GM23338 (cell line): ENCODE results near the gene WDR75. TPM values are rescaled to one million over a fixed set of nuclear protein-coding genes. Genes with fewer than 3 reads are reported as not detected.

ENCODE experiments used
- ATAC-seq: fragments of 200-7000 bp; cut with Tn5 transposase; 3 replicates; pipeline ENCODE4 v1.9.1; 2020
- DNase-seq: peaks from one replicate; pipeline ENCODE4 v3.0.0-alpha.2; 2015; ENCODE audit warnings: low spot score
- H2AFZ ChIP-seq: fragments of 200-600 bp; sonication (generic); 2 replicates; pipeline ENCODE4 v1.8.0; 2016; ENCODE audit warnings: antibody characterized with exemption, mild to moderate bottlenecking, moderate library complexity
- H3F3A ChIP-seq: fragments of 200-600 bp; sonication (generic); replicated peaks from 2 replicates; pipeline ENCODE4 v1.8.0; 2017; ENCODE audit warnings: antibody characterized with exemption, mixed run types, low read depth
- H3K27ac ChIP-seq: fragments of 200-600 bp; sonication (generic); 2 replicates; pipeline ENCODE4 v1.6.1; 2016; ENCODE audit warnings: low read depth
- H3K27me3 ChIP-seq: fragments of 200-600 bp; sonication (generic); 2 replicates; pipeline ENCODE4 v1.8.0; 2016; ENCODE audit warnings: mild to moderate bottlenecking, mixed run types, moderate library complexity; ENCODE audit not compliant: insufficient read depth
- H3K36me3 ChIP-seq: fragments of 200-600 bp; sonication (generic); 2 replicates; pipeline ENCODE4 v1.8.0; 2016; ENCODE audit warnings: mild to moderate bottlenecking; ENCODE audit not compliant: insufficient read depth
- H3K4me1 ChIP-seq: fragments of 200-600 bp; sonication (generic); 2 replicates; pipeline ENCODE4 v1.8.0; 2016; ENCODE audit warnings: mild to moderate bottlenecking, moderate library complexity; ENCODE audit not compliant: insufficient read depth
- H3K4me2 ChIP-seq: fragments of 200-600 bp; sonication (generic); 2 replicates; pipeline ENCODE4 v1.7.1; 2017; ENCODE audit warnings: mixed run types
- H3K4me3 ChIP-seq: fragments of 200-600 bp; sonication (generic); 2 replicates; pipeline ENCODE4 v1.6.1; 2016; ENCODE audit warnings: mixed run types
- H3K79me2 ChIP-seq: fragments of 200-600 bp; sonication (generic); replicated peaks from 2 replicates; pipeline ENCODE4 v1.8.0; 2017; ENCODE audit warnings: mild to moderate bottlenecking; ENCODE audit not compliant: insufficient read depth
- H3K9me2 ChIP-seq: fragments of 200-600 bp; sonication (generic); 2 replicates; pipeline ENCODE4 v1.8.0; 2017; ENCODE audit not compliant: insufficient read depth
- H4K20me1 ChIP-seq: fragments of 200-600 bp; sonication (generic); replicated peaks from 2 replicates; pipeline ENCODE4 v1.8.0; 2017; ENCODE audit warnings: mild to moderate bottlenecking; ENCODE audit not compliant: insufficient read depth
- H3K27ac Mint-ChIP-seq: 2 replicates; pipeline ENCODE4 v1.8.0; 2020; ENCODE audit warnings: inconsistent platforms, mild to moderate bottlenecking, moderate library complexity, mixed read lengths
- H3K27me3 Mint-ChIP-seq: 3 replicates; pipeline ENCODE4 v1.8.0; 2022; ENCODE audit warnings: low read depth, mild to moderate bottlenecking, moderate library complexity, mixed read lengths, inconsistent platforms; ENCODE audit not compliant: insufficient read depth, poor library complexity
- H3K36me3 Mint-ChIP-seq: 3 replicates; pipeline ENCODE4 v1.8.0; 2021; ENCODE audit warnings: low read depth, mild to moderate bottlenecking, inconsistent platforms, moderate library complexity, mixed read lengths
- H3K4me1 Mint-ChIP-seq: 3 replicates; pipeline ENCODE4 v1.8.0; 2020; ENCODE audit warnings: mild to moderate bottlenecking, inconsistent platforms, mixed read lengths
- H3K4me3 Mint-ChIP-seq: 3 replicates; pipeline ENCODE4 v1.8.0; 2021; ENCODE audit warnings: moderate library complexity, mild to moderate bottlenecking, inconsistent platforms, mixed read lengths
- H3K9me3 Mint-ChIP-seq: 3 replicates; pipeline ENCODE4 v1.8.0; 2020; ENCODE audit warnings: moderate library complexity, mild to moderate bottlenecking, inconsistent platforms, mixed read lengths
- CREB1 ChIP-seq: fragments of 250-450 bp; sonication (Bioruptor Pico); IDR thresholded peaks from 2 replicates; pipeline ENCODE4 v1.5.0; 2020; ENCODE audit warnings: low read depth, mild to moderate bottlenecking, moderate library complexity
- CTCF ChIP-seq, 2 experiments: fragments of 200-600 bp in 1 of 2; sonication (generic) in 1 of 2; conservative IDR thresholded peaks; 2 replicates each; pipeline versions ENCODE4 v1.5.1 to v1.6.1; 2016 to 2017; ENCODE audit warnings: antibody characterized with exemption in 2 of 2, low read depth in 2 of 2, mild to moderate bottlenecking in 2 of 2, moderate library complexity in 1 of 2
- ETS1 ChIP-seq: IDR thresholded peaks from 2 replicates; pipeline ENCODE4 v1.6.1; 2016; ENCODE audit warnings: antibody characterized with exemption
- EZH2 ChIP-seq: fragments of 200-600 bp; sonication (generic); IDR thresholded peaks from one replicate; pipeline ENCODE4 v1.8.0; 2017; ENCODE audit warnings: antibody characterized with exemption, mild to moderate bottlenecking, low read depth; ENCODE audit not compliant: unreplicated experiment
- EZH2phosphoT487 ChIP-seq: fragments of 200-600 bp; sonication (generic); IDR thresholded peaks from one replicate; pipeline ENCODE4 v1.8.1; 2018; ENCODE audit warnings: antibody characterized with exemption; ENCODE audit not compliant: unreplicated experiment
- JUNB ChIP-seq: IDR thresholded peaks from one replicate; pipeline ENCODE4 v1.6.1; 2016; ENCODE audit warnings: antibody characterized with exemption; ENCODE audit not compliant: unreplicated experiment
- NANOG ChIP-seq: IDR thresholded peaks from 2 replicates; pipeline ENCODE4 v1.6.1; 2016; ENCODE audit warnings: antibody characterized with exemption, borderline replicate concordance
- POLR2AphosphoS5 ChIP-seq: IDR thresholded peaks from 2 replicates; pipeline ENCODE4 v1.6.1; 2016; ENCODE audit warnings: antibody characterized with exemption, low read depth
- REST ChIP-seq: IDR thresholded peaks from one replicate; pipeline ENCODE4 v1.6.1; 2018; ENCODE audit warnings: antibody characterized with exemption; ENCODE audit not compliant: unreplicated experiment
- STAT1 ChIP-seq: IDR thresholded peaks from one replicate; pipeline ENCODE4 v1.6.1; 2016; ENCODE audit warnings: antibody characterized with exemption; ENCODE audit not compliant: unreplicated experiment
- ZNF114 ChIP-seq: fragments of 250-450 bp; sonication (Bioruptor Pico); IDR thresholded peaks from 2 replicates; pipeline ENCODE4 v1.5.0; 2020; ENCODE audit warnings: mild to moderate bottlenecking, moderate library complexity
- ZNF331 ChIP-seq: fragments of 250-450 bp; sonication (Bioruptor Pico); IDR thresholded peaks from 2 replicates; pipeline ENCODE4 v1.5.0; 2020; ENCODE audit warnings: low read depth, mild to moderate bottlenecking, moderate library complexity
- ZNF462 ChIP-seq: fragments of 250-450 bp; sonication (Bioruptor Pico); IDR thresholded peaks from 2 replicates; pipeline ENCODE4 v1.5.0; 2020; ENCODE audit warnings: mild to moderate bottlenecking, moderate library complexity
- polyA plus RNA-seq: library from polyadenylated mRNA; unstranded; fragments of >200 nt; fragmentation: Nextera tagmentation; extraction: Ambion mirVana; gene quantifications from 2 replicates; pipeline ENCODE4 v1.2.1, GENCODE V29; 2016
- total RNA-seq: library from RNA; depleted of rRNA; stranded (reverse); fragments of >200 nt; shearing (Covaris generic); gene quantifications from 2 replicates; pipeline ENCODE4 v1.2.3, GENCODE V29; 2014

WDR75 gene
- total and polyA plus RNA-seq, 2 experiments from 2014 or later, result 57.2 to 80.9 TPM

GRCh38 chr2:189522435-189523151 lies 81.3 kb downstream of the WDR75 start:
- H3K79me2 ChIP-seq, result no peaks in the 10 kb centered on the region
- no peak for DNase-seq
- H3K27ac ChIP-seq, result no peak overlapping the region
- peaks cover 3% of the 10 kb centered on the region for H3K27me3 Mint-ChIP-seq
- no peaks in the 10 kb centered on the region for H3K9me3 Mint-ChIP-seq
- H3K36me3 ChIP-seq, result no peaks in the 10 kb centered on the region
- no peaks in the 10 kb centered on the region for H3K9me2 ChIP-seq
- peaks cover 5% of the 10 kb centered on the region for H3K4me1 Mint-ChIP-seq
- H3F3A ChIP-seq, result no peaks in the 10 kb centered on the region
- no peaks in the 10 kb centered on the region for H3K27me3 ChIP-seq
- no peak overlapping the region for H3K27ac Mint-ChIP-seq
- no peak overlapping the region for H3K4me3 ChIP-seq
- no peak overlapping the region for H3K4me2 ChIP-seq
- TF ChIP-seq ZNF114 (CRISPR knock-in tag) (no peak), ZNF331 (CRISPR knock-in tag) (no peak), ETS1 (no peak), EZH2phosphoT487 (no peak), STAT1 (no peak), JUNB (no peak), EZH2 (no peak), CREB1 (no peak), ZNF462 (CRISPR knock-in tag) (no peak), REST (no peak), NANOG (no peak), POLR2AphosphoS5 (no peak), CTCF (conservative IDR thresholded peaks at IDR 0.05; ENCODE audit: low read depth in 2 of 2) (no peak)
- no peaks in the 10 kb centered on the region for H3K4me1 ChIP-seq
- ATAC-seq, result no peak
- no peaks in the 10 kb centered on the region for H3K36me3 Mint-ChIP-seq
- H2AFZ ChIP-seq, result no peak overlapping the region
- H3K4me3 Mint-ChIP-seq, result no peak overlapping the region
- no peaks in the 10 kb centered on the region for H4K20me1 ChIP-seq
